Subcutaneous abdominal adipose tissue (tissue), 5 donors: Measurements from ENCODE around the gene RSPH10B.
A peak's percentile ranks its signal among the peaks of the same experiment; 100 is the strongest.
"Not testable (repeated sequence)": the region's sequence is repeated elsewhere in the genome, so short reads cannot be mapped to it uniquely, and the experiment has no call there.

Experiments
- H3K27ac ChIP-seq: one replicate; pipeline ENCODE4 v1.7.0; 2013; ENCODE audit warnings: low read depth, mild to moderate bottlenecking, inconsistent platforms, low read length, moderate library complexity
- H3K27me3 ChIP-seq, 5 donors: one replicate each; pipeline ENCODE4 v1.7.0; 2013; ENCODE audit warnings: low read length in 5 of 5, inconsistent platforms in 1 of 5; ENCODE audit not compliant: control insufficient read depth in 5 of 5, insufficient read depth in 4 of 5
- H3K36me3 ChIP-seq, 5 donors: one replicate each; pipeline ENCODE4 v1.7.0; 2013; ENCODE audit warnings: low read length in 5 of 5; ENCODE audit not compliant: control insufficient read depth in 5 of 5, insufficient read depth in 5 of 5
- H3K4me1 ChIP-seq, 5 donors: one replicate each; pipeline ENCODE4 v1.7.0; 2013; ENCODE audit warnings: low read length in 5 of 5, mild to moderate bottlenecking in 3 of 5, moderate library complexity in 1 of 5; ENCODE audit not compliant: control insufficient read depth in 5 of 5, insufficient read depth in 5 of 5
- H3K4me3 ChIP-seq, 5 donors: one replicate each; pipeline ENCODE4 v1.7.0; 2013; ENCODE audit warnings: low read length in 5 of 5, low read depth in 1 of 5
- H3K9ac ChIP-seq, 5 donors: one replicate each; pipeline ENCODE4 v1.7.0; 2013; ENCODE audit warnings: low read length in 5 of 5, mild to moderate bottlenecking in 4 of 5, moderate library complexity in 3 of 5
- H3K9me3 ChIP-seq, 5 donors: one replicate each; pipeline ENCODE4 v1.7.0; 2013; ENCODE audit warnings: low read length in 5 of 5; ENCODE audit not compliant: control insufficient read depth in 5 of 5
- donor health status: healthy.
- donor health status: healthy.
- donor health status: healthy.
- donor health status: healthy.
- donor health status: healthy.

The RSPH10B gene

GRCh38 chr7:5970347-5970911 lies at the start of gene RSPH10B:
TSS of gene RSPH10B (minus strand) at chr7:5970689. CDS start at chr7:5967116, 3,573 bp downstream.
- not testable (repeated sequence) for H3K4me3 ChIP-seq, H3K9ac ChIP-seq, H3K36me3 ChIP-seq, H3K4me1 ChIP-seq, H3K27me3 ChIP-seq, H3K9me3 ChIP-seq, H3K27ac ChIP-seq

DNA sequence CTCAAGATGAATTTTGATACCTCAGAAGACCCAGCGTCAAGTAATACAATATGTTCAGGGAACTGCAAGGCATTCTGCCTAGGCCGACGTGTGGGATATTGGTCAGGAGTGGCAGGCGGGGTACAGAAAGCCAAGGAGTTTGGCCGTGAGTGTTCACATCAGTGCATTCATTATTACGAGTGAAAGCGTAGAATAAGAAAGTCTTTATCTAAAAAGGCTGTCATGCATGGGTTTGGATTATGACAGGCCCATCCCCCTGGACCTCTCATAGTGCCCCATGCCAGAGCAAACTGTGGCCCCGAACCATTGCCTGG lies 46.1 kb upstream of the RSPH10B start:
- H3K27me3 ChIP-seq, result no peaks in the 10 kb centered on the region
- peaks cover 12 to 67% (median 45%) of the 10 kb centered on the region in 5 donors for H3K36me3 ChIP-seq
- no peak overlapping the region for H3K4me3 ChIP-seq
- peak overlapping the region; percentile 39 for H3K27ac ChIP-seq
- H3K9me3 ChIP-seq, result no peaks in the 10 kb centered on the region
- no peak overlapping the region for H3K9ac ChIP-seq
- peaks cover 0 to 39% (median 18%) of the 10 kb centered on the region in 5 donors for H3K4me1 ChIP-seq

DNA sequence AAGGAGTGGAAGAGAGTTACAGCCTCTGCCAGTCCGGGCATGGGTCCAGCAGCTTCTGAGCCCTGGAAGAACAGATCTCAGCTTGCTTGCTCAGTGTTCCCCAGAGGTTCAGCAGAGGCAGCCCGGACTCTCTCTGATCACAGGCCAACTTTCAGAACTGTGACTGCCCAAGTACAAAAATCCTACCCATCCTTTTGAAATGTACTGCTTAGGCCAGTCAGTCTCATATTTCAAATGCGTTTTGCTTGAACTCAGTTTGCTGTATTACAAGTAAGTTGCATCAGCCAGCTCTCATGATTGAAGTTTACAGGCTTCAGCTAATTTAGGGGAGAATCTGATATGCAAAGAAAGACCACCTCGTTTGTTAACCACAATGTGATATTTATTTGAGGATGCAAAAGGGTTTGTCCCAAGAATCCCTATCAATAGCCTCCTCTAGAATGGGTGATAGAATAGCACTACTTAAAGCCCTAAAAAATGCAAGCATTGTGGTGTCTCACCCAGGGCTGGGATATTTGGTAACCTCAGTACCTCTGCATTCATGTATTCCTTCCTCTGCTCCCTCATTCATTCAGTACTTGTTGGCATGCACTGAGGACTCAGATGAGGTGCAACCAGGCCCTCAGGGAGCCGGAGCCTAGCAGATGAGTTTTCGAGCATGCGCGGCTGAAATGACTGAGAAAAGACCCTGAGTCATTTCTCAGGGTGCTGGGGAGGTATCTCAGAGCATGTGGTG lies 45.6 kb upstream of the RSPH10B start:
- peak overlapping the region; percentile 39 for H3K27ac ChIP-seq
- no peak overlapping the region for H3K4me3 ChIP-seq
- H3K36me3 ChIP-seq, result peaks cover 9 to 66% (median 39%) of the 10 kb centered on the region in 5 donors
- H3K9me3 ChIP-seq, result no peaks in the 10 kb centered on the region
- peaks cover 0 to 45% (median 24%) of the 10 kb centered on the region in 5 donors for H3K4me1 ChIP-seq
- no peaks in the 10 kb centered on the region for H3K27me3 ChIP-seq
- no peak overlapping the region for H3K9ac ChIP-seq

GRCh38 chr7:6012355-6013104 lies 42.0 kb upstream of the RSPH10B start:
- Histone ChIP-seq H3K27me3 (peaks cover 0 to 3% (median 0%) of the 10 kb centered on the region in 5 donors), H3K9me3 (no peaks in the 10 kb centered on the region), H3K36me3 (peaks cover 0 to 38% (median 13%) of the 10 kb centered on the region in 5 donors), H3K27ac (peak overlapping the region; percentile 46), H3K4me3 (no peak overlapping the region), H3K9ac (no peak overlapping the region), H3K4me1 (peaks cover 4 to 64% (median 33%) of the 10 kb centered on the region in 5 donors)

GRCh38 chr7:6011541-6011940 lies 41.1 kb upstream of the RSPH10B start:
- Histone ChIP-seq H3K36me3 (peaks cover 0 to 29% (median 7%) of the 10 kb centered on the region in 5 donors), H3K4me1 (peaks cover 4 to 60% (median 29%) of the 10 kb centered on the region in 5 donors), H3K9me3 (no peaks in the 10 kb centered on the region), H3K27ac (peak overlapping the region; percentile 46), H3K9ac (no peak overlapping the region), H3K27me3 (peaks cover 0 to 3% (median 0%) of the 10 kb centered on the region in 5 donors), H3K4me3 (no peak overlapping the region)

GRCh38 chr7:6010370-6010769 lies 39.9 kb upstream of the RSPH10B start:
- H3K4me1 ChIP-seq, result peaks cover 4 to 50% (median 17%) of the 10 kb centered on the region in 5 donors
- H3K27ac ChIP-seq, result peak overlapping the region; percentile 23
- not testable (repeated sequence) for H3K4me3 ChIP-seq, H3K9me3 ChIP-seq, H3K27me3 ChIP-seq, H3K9ac ChIP-seq
- peaks cover 0 to 18% (median 4%) of the 10 kb centered on the region in 5 donors for H3K36me3 ChIP-seq

GRCh38 chr7:6008668-6009611 lies 38.5 kb upstream of the RSPH10B start, which contains the start of the genes AIMP2 and PMS2:
TSS of gene AIMP2 (plus strand) at chr7:6009272. CDS start at chr7:6009364, 92 bp downstream.
TSS of gene PMS2 (minus strand) at chr7:6009049. CDS start at chr7:6009019, 30 bp downstream.
- peaks cover 0 to 3% (median 0%) of the 10 kb centered on the region in 5 donors for H3K27me3 ChIP-seq

GRCh38 chr7:6007835-6008590 lies 37.5 kb upstream of the RSPH10B start:
- not testable (repeated sequence) for H3K27me3 ChIP-seq, H3K9me3 ChIP-seq, H3K27ac ChIP-seq
- Histone ChIP-seq H3K4me1 (peaks cover 4 to 40% (median 17%) of the 10 kb centered on the region in 5 donors), H3K36me3 (peaks cover 0 to 16% (median 3%) of the 10 kb centered on the region in 5 donors), H3K4me3 (peak overlapping the region; percentile 61 to 93 (median 82)), H3K9ac (peak overlapping the region in 3 of 5 donors; percentile 21 to 88 (median 80))

More at GRCh38 chr7:6008668-6009611, 38.5 kb upstream of the RSPH10B start, which contains the start of the genes AIMP2 and PMS2:
- Histone ChIP-seq H3K4me1 (peaks cover 4 to 46% (median 17%) of the 10 kb centered on the region in 5 donors), H3K9ac (peak within 1 kb of the TSS; percentile 76 to 88 (median 79)), H3K36me3 (peaks cover 0 to 16% (median 3%) of the 10 kb centered on the region in 5 donors), H3K9me3 (no peaks in the 10 kb centered on the region), H3K27ac (peak within 1 kb of the TSS; percentile 92), H3K4me3 (peak within 1 kb of the TSS; percentile 71 to 93 (median 82))
